ENCODE results near the gene ACSL1. TPM values are rescaled to one million over a fixed set of nuclear protein-coding genes. Genes with fewer than 3 reads are reported as not detected.

The ACSL1 gene
- total RNA-seq, 1 experiment from 2014 or later, result 3.5 TPM

- Histone ChIP-seq H2BK20ac (ENCODE audit: low read depth, low read length, poor library complexity, severe bottlenecking) (no peak overlapping the region), H4K91ac (ENCODE audit: insufficient read length, low read depth, low read length) (no peak overlapping the region), H4K20me1 (ENCODE audit: control insufficient read depth, insufficient read depth, insufficient read length) (no peaks in the 10 kb centered on the region), H3K18ac (ENCODE audit: insufficient read length, low read depth, low read length) (no peak overlapping the region), H2BK120ac (ENCODE audit: low read depth, low read length, poor library complexity, severe bottlenecking) (no peak overlapping the region), H3K23me2 (ENCODE audit: insufficient read length, low read depth, low read length, poor library complexity, severe bottlenecking) (peaks cover 9% of the 10 kb centered on the region), H4K5ac (ENCODE audit: insufficient read length, low read depth, low read length) (no peak overlapping the region), H3K79me1 (ENCODE audit: insufficient read depth, low read depth, low read length, poor library complexity, severe bottlenecking) (no peaks in the 10 kb centered on the region), H3K4me2 (ENCODE audit: insufficient read depth, insufficient read length, low read length) (no peak overlapping the region), H2BK12ac (ENCODE audit: insufficient read length, low read depth, low read length) (no peak overlapping the region), H2BK5ac (ENCODE audit: insufficient read length, low read length) (no peak overlapping the region), H3K79me2 (ENCODE audit: insufficient read depth, low read length) (no peaks in the 10 kb centered on the region), H3K4ac (ENCODE audit: low read depth, low read length) (no peak overlapping the region), H3K4me1 (ENCODE audit: insufficient read depth, low read length) (peaks cover 3% of the 10 kb centered on the region; the same call in 1 of the 2 replicates), H3K56ac (ENCODE audit: insufficient read length, low read depth, low read length) (no peak overlapping the region), H3K9ac (ENCODE audit: extremely low read depth, insufficient read length, low read length) (no peak overlapping the region), H3K23ac (ENCODE audit: insufficient read length, low read depth, low read length) (no peak overlapping the region), H2AK5ac (ENCODE audit: insufficient read length, low read length) (no peak overlapping the region), H3T11ph (ENCODE audit: low read length) (no peak overlapping the region), H3K14ac (ENCODE audit: insufficient read depth, low read length) (no peak overlapping the region), H2AFZ (ENCODE audit: low read length) (no peak overlapping the region), H2BK15ac (ENCODE audit: low read depth, low read length) (no peak overlapping the region), H4K8ac (replicated peaks; ENCODE audit: insufficient read length, low read depth, low read length) (no peak overlapping the region), H3K27ac (ENCODE audit: insufficient read length, low read depth, low read length) (no peak overlapping the region), H3K9me3 (ENCODE audit: control insufficient read depth, low read depth, low read length) (no peaks in the 10 kb centered on the region), H3K27me3 (ENCODE audit: insufficient read depth, low read length) (peaks cover 23% of the 10 kb centered on the region; the same call in 1 of the 2 replicates)
- Mint-ChIP-seq H3K27ac (no peak overlapping the region), H3K27me3 (ENCODE audit: low read depth) (peaks cover 52% of the 10 kb centered on the region), H3K36me3 (ENCODE audit: insufficient read depth in 1 of 3, low read depth in 3 of 3) (no peaks in the 10 kb centered on the region), H3K4me1 (peaks cover 6% of the 10 kb centered on the region in 2 experiments), H3K4me3 (no peak overlapping the region), H3K9me3 (no peaks in the 10 kb centered on the region; a peak in 1 of 5 replicates)
- TF ChIP-seq CTCF (conservative IDR thresholded peaks at IDR 0.05), result no peak
- no CpG with 5 or more reads among the region's 2 CpGs for WGBS (ENCODE audit: extremely low coverage, insufficient read length, low lambda C conversion rate)
- DNase-seq, result no peak
Measured at GRCh38 chr4:184823014-184823413, 2.8 kb downstream of the ACSL1 start.
